Activated naive CD4-positive, alpha-beta T cell treated with anti-CD3 and anti-CD28 coated beads for 36 hours (primary cell): Measurements from ENCODE around the gene SLC8A1. TPM values are rescaled to one million over a fixed set of nuclear protein-coding genes. Genes with fewer than 3 reads are reported as not detected.

ENCODE experiments used
- CTCF ChIA-PET: fragments of 350-600 bp; sonication (Branson Sonifier 250); formaldehyde crosslinking; loops from one replicate; lab custom pipeline; 2021; ENCODE audit warnings: antibody characterized with exemption; lab: Charles Lee
- DNase-seq: peaks from one replicate; pipeline ENCODE4 v3.0.0-alpha.2; 2020
- H3K27ac Mint-ChIP-seq: one replicate; pipeline ENCODE4 v1.8.0; 2021; ENCODE audit warnings: mild to moderate bottlenecking, mixed read lengths
- H3K27me3 Mint-ChIP-seq: one replicate; pipeline ENCODE4 v1.8.0; 2021; ENCODE audit warnings: low read depth, mixed read lengths
- H3K36me3 Mint-ChIP-seq: one replicate; pipeline ENCODE4 v1.8.0; 2021; ENCODE audit warnings: low read depth, mixed read lengths
- H3K4me1 Mint-ChIP-seq: one replicate; pipeline ENCODE4 v1.8.0; 2021; ENCODE audit warnings: low read depth, mixed read lengths
- H3K4me3 Mint-ChIP-seq: one replicate; pipeline ENCODE4 v1.8.0; 2021; ENCODE audit warnings: mild to moderate bottlenecking, moderate library complexity, mixed read lengths
- H3K9me3 Mint-ChIP-seq: one replicate; pipeline ENCODE4 v1.8.0; 2021; ENCODE audit warnings: mixed read lengths
- intact Hi-C: fragments of 100-400 bp; cut with micrococcal nuclease; formaldehyde crosslinking; loops from one replicate; pipeline ENCODE4 v1.15.1; 2023
- total RNA-seq, 2 experiments: library from RNA; stranded (reverse); gene quantifications; one replicate each; pipeline ENCODE4 v1.2.3, GENCODE V29; 2021

The SLC8A1 gene
- total RNA-seq, 2 experiments from 2014 or later, result 0.60 to 0.99 TPM

- Mint-ChIP-seq H3K9me3 (peaks cover 3% of the 10 kb centered on the region), H3K36me3 (no peaks in the 10 kb centered on the region), H3K4me1 (no peaks in the 10 kb centered on the region), H3K27me3 (peaks cover 5% of the 10 kb centered on the region), H3K4me3 (no peak overlapping the region), H3K27ac (no peak overlapping the region)
- DNase-seq, result no peak
- intact Hi-C loops, result no loop called here
- CTCF ChIA-PET, result no interaction called here
These were observed 233.2 kb downstream of the SLC8A1 start for GRCh38 chr2:40218679-40219078.

GRCh38 chr2:40213619-40214018, 238.3 kb downstream of the SLC8A1 start:
- DNase-seq, result no peak
- Mint-ChIP-seq H3K4me3 (no peak overlapping the region), H3K27ac (no peak overlapping the region), H3K27me3 (peaks cover 2% of the 10 kb centered on the region), H3K4me1 (peaks cover 2% of the 10 kb centered on the region), H3K9me3 (peaks cover 3% of the 10 kb centered on the region), H3K36me3 (no peaks in the 10 kb centered on the region)
- CTCF ChIA-PET, result no interaction called here
- intact Hi-C loops, result loop anchor here (5.0 kb wide), 1 partner anchor 301 kb away; no protein-coding TSS in a partner anchor

GRCh38 chr2:40213071-40213470, 238.8 kb downstream of the SLC8A1 start:
- H3K4me3 Mint-ChIP-seq, result no peak overlapping the region

DNA sequence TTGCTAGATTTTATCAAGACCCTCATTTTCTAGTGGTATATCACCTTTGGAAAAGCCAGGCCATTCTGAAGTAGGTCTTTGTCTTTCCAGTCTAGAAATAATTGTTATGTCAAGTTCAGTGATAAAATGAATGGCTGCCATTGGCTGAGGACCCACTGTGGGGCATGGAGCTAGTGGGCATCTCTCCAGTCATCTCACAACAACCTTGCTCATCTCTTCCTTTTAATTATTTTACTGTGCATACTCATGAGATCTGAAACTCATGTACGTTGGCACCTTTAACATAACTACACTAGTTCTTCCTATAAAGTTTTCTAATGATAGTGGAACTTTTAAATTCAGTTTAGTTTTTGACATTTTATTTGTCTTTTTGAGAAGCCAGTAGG, 240.9 kb downstream of the SLC8A1 start:
- Mint-ChIP-seq H3K27me3 (no peaks in the 10 kb centered on the region), H3K4me1 (peaks cover 2% of the 10 kb centered on the region), H3K4me3 (no peak overlapping the region), H3K9me3 (no peaks in the 10 kb centered on the region), H3K27ac (peak overlapping the region; percentile 32), H3K36me3 (no peaks in the 10 kb centered on the region)
- no peak for DNase-seq
- intact Hi-C loops, result loop anchor here (5.0 kb wide), 1 partner anchor 299 kb away; no protein-coding TSS in a partner anchor
- CTCF ChIA-PET, result no interaction called here

More at GRCh38 chr2:40213071-40213470, 238.8 kb downstream of the SLC8A1 start:
- Mint-ChIP-seq H3K27ac (no peak overlapping the region), H3K9me3 (peaks cover 3% of the 10 kb centered on the region), H3K36me3 (no peaks in the 10 kb centered on the region), H3K4me1 (peaks cover 2% of the 10 kb centered on the region), H3K27me3 (peaks cover 2% of the 10 kb centered on the region)
- CTCF ChIA-PET, result no interaction called here
- intact Hi-C loops, result loop anchor here (5.0 kb wide), 1 partner anchor 301 kb away; no protein-coding TSS in a partner anchor
- DNase-seq, result no peak

DNA sequence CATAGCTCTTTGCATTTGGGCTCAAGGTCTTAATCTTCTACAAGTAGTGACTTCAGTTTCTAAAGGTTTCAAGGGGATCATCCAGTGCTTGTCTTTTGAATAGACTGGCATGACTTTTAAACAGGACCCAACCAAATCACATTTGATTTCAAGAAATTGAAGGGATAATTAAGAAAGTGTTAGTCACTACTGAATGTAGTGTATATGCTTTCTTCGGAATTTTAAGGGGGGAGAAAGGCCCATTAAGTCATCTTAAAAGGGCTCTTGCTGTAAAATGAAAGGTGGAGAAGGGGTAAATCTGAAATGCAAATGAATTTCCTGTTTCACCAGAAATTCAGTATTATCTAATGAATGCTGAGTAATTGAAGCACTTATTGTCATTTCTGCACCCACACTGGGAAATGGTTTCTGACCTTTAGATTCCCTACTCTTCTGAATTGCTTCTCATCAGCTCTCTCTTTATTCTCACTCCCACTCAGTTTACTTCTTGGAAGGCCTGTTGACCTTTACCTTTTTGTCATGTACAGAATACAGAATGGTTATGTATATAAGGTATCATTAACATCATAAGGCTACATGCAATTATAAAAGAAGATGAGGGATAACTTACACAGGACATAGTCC, 241.4 kb downstream of the SLC8A1 start:
- H3K36me3 Mint-ChIP-seq, result no peaks in the 10 kb centered on the region
- CTCF ChIA-PET, result no interaction called here
- intact Hi-C loops, result loop anchor here (5.0 kb wide), 1 partner anchor 298 kb away; no protein-coding TSS in a partner anchor
- no peak for DNase-seq
- H3K4me1 Mint-ChIP-seq, result peaks cover 2% of the 10 kb centered on the region
- no peak overlapping the region for H3K4me3 Mint-ChIP-seq
- H3K27ac Mint-ChIP-seq, result peak overlapping the region; percentile 9
- H3K27me3 Mint-ChIP-seq, result no peaks in the 10 kb centered on the region
- H3K9me3 Mint-ChIP-seq, result peaks cover under 1% of the 10 kb centered on the region

DNA sequence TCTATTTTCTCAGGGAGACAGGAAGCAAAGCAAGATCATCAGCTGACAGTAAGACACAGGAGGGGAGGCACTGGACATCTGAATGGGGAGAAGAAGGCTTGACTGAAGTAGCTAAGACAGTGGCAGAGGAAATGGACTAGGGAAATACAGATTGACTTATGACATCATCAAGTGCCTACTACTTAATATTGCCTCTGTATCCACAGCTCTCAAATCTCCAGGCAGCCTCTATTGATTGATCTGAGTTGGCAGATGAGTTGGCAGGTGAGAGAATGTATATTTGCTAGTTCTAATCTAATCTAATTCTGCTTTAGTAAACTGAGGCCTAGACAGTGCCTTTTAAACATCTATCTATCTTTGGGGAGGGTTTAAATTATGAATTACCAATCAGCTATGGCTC, 242.1 kb downstream of the SLC8A1 start:
- H3K36me3 Mint-ChIP-seq, result no peaks in the 10 kb centered on the region
- no peak for DNase-seq
- peak overlapping the region; percentile 9 for H3K27ac Mint-ChIP-seq
- peaks cover 2% of the 10 kb centered on the region for H3K9me3 Mint-ChIP-seq
- no peak overlapping the region for H3K4me3 Mint-ChIP-seq
- H3K4me1 Mint-ChIP-seq, result peaks cover 2% of the 10 kb centered on the region
- intact Hi-C loops, result loop anchor here (5.0 kb wide), 1 partner anchor 297 kb away; no protein-coding TSS in a partner anchor
- no peaks in the 10 kb centered on the region for H3K27me3 Mint-ChIP-seq
- CTCF ChIA-PET, result no interaction called here

- Mint-ChIP-seq H3K36me3 (no peaks in the 10 kb centered on the region), H3K27ac (no peak overlapping the region), H3K27me3 (no peaks in the 10 kb centered on the region), H3K9me3 (peaks cover 2% of the 10 kb centered on the region), H3K4me3 (no peak overlapping the region), H3K4me1 (peaks cover 2% of the 10 kb centered on the region)
- CTCF ChIA-PET, result no interaction called here
- DNase-seq, result no peak
- intact Hi-C loops, result no loop called here
These were observed 243.4 kb downstream of the SLC8A1 start for GRCh38 chr2:40208463-40208862.

GRCh38 chr2:40204268-40204667, 247.6 kb downstream of the SLC8A1 start:
- CTCF ChIA-PET, result no interaction called here
- Mint-ChIP-seq H3K4me1 (no peaks in the 10 kb centered on the region), H3K36me3 (no peaks in the 10 kb centered on the region), H3K9me3 (peaks cover 2% of the 10 kb centered on the region), H3K4me3 (no peak overlapping the region), H3K27ac (no peak overlapping the region), H3K27me3 (no peaks in the 10 kb centered on the region)
- DNase-seq, result no peak
- intact Hi-C loops, result no loop called here

GRCh38 chr2:40202798-40203400, 249.0 kb downstream of the SLC8A1 start:
- H3K27me3 Mint-ChIP-seq, result no peaks in the 10 kb centered on the region
- peaks cover 2% of the 10 kb centered on the region for H3K9me3 Mint-ChIP-seq
- intact Hi-C loops, result no loop called here
- no peaks in the 10 kb centered on the region for H3K4me1 Mint-ChIP-seq
- no peak overlapping the region for H3K4me3 Mint-ChIP-seq
- DNase-seq, result no peak
- no peak overlapping the region for H3K27ac Mint-ChIP-seq
- CTCF ChIA-PET, result no interaction called here
- no peaks in the 10 kb centered on the region for H3K36me3 Mint-ChIP-seq

GRCh38 chr2:40201425-40201824, 250.5 kb downstream of the SLC8A1 start:
- CTCF ChIA-PET, result no interaction called here
- Mint-ChIP-seq H3K4me3 (no peak overlapping the region), H3K27me3 (no peaks in the 10 kb centered on the region), H3K9me3 (peaks cover 2% of the 10 kb centered on the region), H3K36me3 (no peaks in the 10 kb centered on the region), H3K27ac (no peak overlapping the region), H3K4me1 (no peaks in the 10 kb centered on the region)
- intact Hi-C loops, result no loop called here
- no peak for DNase-seq

DNA sequence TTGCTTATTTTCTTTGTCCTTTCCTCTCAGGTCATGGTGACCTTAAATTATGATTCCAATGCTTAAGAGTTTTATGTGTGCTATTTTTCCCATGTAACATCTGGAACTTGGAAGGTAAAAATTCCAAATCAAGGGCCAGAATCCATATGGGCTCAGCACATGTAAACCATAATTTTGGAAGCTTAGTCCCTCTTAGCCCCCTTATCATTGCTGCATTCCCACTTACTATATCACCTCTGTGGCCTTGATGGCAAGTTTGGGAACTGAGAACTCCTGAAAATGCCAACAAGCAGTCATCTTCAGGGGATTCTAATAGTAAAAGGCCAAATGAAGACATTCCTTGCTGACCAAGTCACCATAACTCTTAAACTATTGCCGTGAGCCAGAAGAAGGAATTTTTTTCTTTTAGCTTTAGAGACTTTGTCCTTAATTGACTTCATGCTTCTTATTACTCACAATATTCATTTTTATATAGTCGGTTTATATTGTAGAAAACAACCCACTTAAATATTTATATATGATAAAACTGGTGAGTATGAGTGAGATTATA, 251.4 kb downstream of the SLC8A1 start:
- Mint-ChIP-seq H3K27me3 (no peaks in the 10 kb centered on the region), H3K9me3 (peaks cover 2% of the 10 kb centered on the region), H3K4me3 (no peak overlapping the region), H3K4me1 (no peaks in the 10 kb centered on the region), H3K36me3 (no peaks in the 10 kb centered on the region), H3K27ac (no peak overlapping the region)
- DNase-seq, result no peak
- intact Hi-C loops, result no loop called here
- CTCF ChIA-PET, result no interaction called here

GRCh38 chr2:40199771-40200170, 252.1 kb downstream of the SLC8A1 start:
- no peak overlapping the region for H3K4me3 Mint-ChIP-seq
- CTCF ChIA-PET, result no interaction called here

DNA sequence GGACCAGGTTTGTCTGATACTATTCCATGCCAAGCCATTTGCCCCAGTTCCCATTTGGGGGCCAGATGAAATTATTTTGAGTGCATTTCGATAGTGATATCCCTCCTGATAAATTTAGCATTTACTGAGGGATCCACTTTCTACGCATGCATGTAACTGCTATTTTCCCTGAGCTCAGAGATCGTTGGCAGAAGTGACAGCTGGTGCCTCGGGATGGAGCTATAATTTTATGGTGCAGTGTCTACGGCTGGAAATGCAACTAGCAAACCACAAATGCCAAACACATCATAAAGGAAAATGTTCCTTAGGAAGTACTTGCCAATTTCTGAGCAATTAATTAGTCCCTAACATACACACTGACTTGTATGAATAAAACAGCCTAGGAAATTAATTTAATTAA, 254.8 kb downstream of the SLC8A1 start:
- DNase-seq, result no peak
- H3K36me3 Mint-ChIP-seq, result no peaks in the 10 kb centered on the region
- no peaks in the 10 kb centered on the region for H3K9me3 Mint-ChIP-seq
- no peaks in the 10 kb centered on the region for H3K27me3 Mint-ChIP-seq
- H3K27ac Mint-ChIP-seq, result no peak overlapping the region
- H3K4me1 Mint-ChIP-seq, result no peaks in the 10 kb centered on the region
- H3K4me3 Mint-ChIP-seq, result no peak overlapping the region
- intact Hi-C loops, result no loop called here
- CTCF ChIA-PET, result no interaction called here

More at GRCh38 chr2:40199771-40200170, 252.1 kb downstream of the SLC8A1 start:
- DNase-seq, result no peak
- H3K4me1 Mint-ChIP-seq, result no peaks in the 10 kb centered on the region
- no peaks in the 10 kb centered on the region for H3K36me3 Mint-ChIP-seq
- no peaks in the 10 kb centered on the region for H3K9me3 Mint-ChIP-seq
- intact Hi-C loops, result no loop called here
- no peak overlapping the region for H3K27ac Mint-ChIP-seq
- no peaks in the 10 kb centered on the region for H3K27me3 Mint-ChIP-seq
